GOT3 (cell line): Measurements from ENCODE around the gene SLC35F1.
"Not testable (repeated sequence)": the region's sequence is repeated elsewhere in the genome, so short reads cannot be mapped to it uniquely, and the experiment has no call there.

Experiments
- DNase-seq: peaks from one replicate; lab custom pipeline; 2025; ENCODE audit warnings: mixed read lengths; lab: John Stamatoyannopoulos, UW

Gene SLC35F1

GRCh38 chr6:117906958-117907600 is at the start of gene SLC35F1:
Gene SLC35F1, plus strand, starts transcription at chr6:117907264.
- no peak for DNase-seq

DNA sequence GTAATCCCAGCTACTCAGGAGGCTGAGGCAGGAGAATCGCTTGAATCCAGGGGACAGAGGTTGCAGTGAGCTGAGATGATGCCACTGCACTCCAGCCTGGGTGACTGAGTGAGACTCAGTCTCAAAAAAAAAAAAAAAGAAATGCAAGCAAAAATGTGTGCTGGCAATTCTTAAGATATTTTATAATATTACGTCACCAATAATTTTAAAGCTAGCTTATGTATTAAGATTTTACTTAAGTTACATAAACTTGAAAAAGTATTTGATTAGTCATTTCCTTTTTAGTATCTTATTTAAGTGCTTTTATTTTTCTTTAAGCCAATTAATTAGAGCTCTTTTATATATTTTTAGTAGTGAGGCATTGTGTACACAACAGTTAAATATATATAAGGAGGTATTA is 48.5 kb upstream of the SLC35F1 start:
- DNase-seq, result not testable (repeated sequence)

DNA sequence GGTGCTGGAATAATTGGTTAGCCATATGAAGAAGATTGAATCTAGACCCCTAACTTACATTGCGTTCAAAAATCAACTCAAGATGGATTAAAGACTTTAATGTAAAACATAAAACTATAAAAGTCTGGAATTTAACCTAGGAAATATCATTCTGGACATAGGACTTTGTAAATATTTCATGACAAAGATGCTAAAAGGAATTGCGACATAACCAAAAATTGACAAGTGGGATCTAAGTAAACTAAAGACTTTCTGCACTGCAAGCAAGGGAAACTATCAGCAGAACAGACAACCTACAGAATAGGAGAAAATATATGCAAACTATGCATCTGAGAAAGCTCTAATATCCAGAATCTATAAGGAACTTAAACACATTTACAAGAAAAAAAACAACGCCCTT is 45.5 kb upstream of the SLC35F1 start:
- no peak for DNase-seq

DNA sequence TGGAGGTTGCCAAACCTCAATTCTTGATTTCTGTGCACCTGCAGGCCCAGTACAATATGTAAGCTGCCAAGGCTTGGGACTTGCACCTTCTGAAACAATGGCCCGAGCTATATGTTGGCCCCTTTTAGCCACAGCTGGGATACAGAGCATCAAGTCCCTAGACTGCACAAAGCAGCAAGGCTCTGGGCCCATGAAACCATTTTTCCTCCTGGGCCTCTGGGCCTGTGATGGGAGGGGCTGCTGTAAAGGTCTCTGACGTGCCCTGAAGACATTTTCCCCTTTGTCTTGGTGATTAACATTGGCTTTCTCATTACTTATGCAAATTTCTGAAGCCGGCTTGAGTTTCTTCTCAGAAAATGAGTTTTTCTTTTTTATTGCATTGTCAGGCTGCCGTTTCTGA is 40.5 kb upstream of the SLC35F1 start:
- DNase-seq, result no peak

- no peak for DNase-seq
Observed at GRCh38 chr6:117870486-117871242, 36.4 kb upstream of the SLC35F1 start.

DNA sequence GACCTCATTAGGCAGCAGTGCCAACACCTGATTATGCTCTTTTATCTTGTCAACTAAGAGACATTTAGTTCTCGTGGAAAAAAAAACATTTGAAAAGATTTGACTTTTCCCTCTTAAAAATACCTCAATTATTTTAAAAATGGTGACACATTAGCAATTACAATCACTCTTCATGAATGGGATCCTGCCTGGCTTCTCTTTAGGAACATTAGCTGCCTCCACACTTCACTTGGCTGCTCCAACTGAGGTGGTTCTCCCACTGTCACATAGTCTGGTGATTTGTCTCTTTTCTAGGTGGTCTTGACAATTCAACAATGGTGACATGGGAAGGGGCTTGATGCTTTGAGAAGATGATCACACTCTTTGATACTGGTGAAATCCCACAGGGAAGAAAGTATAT is 26.2 kb upstream of the SLC35F1 start:
- no peak for DNase-seq

GRCh38 chr6:117890172-117890571 is 16.9 kb upstream of the SLC35F1 start:
- no peak for DNase-seq

DNA sequence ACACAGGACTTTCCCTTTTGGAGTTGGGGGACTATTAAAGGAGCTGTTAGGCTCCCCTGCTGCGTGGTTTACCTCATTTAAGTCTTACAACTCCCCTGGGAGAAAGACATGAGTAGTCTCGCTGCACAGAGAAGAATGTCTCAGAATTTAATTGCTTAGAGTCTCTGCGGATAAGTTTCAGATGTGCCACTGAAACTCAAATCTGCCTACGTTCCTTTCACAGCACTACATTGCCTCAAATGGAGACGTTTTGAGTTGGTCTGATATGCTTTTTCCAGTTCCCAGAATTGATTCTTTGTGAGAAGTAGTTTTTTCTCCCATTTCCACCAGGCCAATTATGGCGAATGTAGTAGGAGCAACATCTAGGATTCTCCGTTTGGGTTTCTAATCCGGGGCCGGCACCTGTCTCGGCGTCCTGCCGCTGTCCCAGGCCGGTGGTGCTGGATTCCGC is 532 bp upstream of the SLC35F1 start:
- DNase-seq, result no peak

GRCh38 chr6:117907601-117908245 is 659 bp downstream of the SLC35F1 start:
- no peak for DNase-seq

- DNase-seq, result no peak
Observed at GRCh38 chr6:117908246-117909068, 1.4 kb downstream of the SLC35F1 start.

GRCh38 chr6:117909638-117910037 is 2.6 kb downstream of the SLC35F1 start:
- DNase-seq, result no peak

GRCh38 chr6:117910549-117910948 is 3.5 kb downstream of the SLC35F1 start:
- no peak for DNase-seq

DNA sequence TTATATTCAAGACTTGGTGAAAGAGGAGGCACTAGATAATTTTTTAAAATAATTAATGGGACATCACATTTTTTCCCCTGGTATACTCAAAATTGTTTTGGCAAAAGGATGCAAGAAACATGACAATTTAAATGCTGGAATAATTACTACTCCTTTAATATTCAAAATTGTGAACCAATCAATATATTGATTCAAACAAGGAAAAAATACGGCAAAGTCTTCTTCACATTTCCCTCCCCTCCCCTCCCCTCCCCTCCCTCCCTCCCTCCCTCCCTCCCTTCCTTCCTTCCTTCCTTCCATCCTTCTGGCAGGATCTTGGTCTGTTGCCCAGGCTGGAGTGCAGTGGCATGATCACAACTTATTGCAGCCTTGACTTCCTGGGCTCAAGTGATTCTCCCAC is 4.1 kb downstream of the SLC35F1 start:
- DNase-seq, result no peak

GRCh38 chr6:117911660-117912059 is 4.6 kb downstream of the SLC35F1 start:
- no peak for DNase-seq

DNA sequence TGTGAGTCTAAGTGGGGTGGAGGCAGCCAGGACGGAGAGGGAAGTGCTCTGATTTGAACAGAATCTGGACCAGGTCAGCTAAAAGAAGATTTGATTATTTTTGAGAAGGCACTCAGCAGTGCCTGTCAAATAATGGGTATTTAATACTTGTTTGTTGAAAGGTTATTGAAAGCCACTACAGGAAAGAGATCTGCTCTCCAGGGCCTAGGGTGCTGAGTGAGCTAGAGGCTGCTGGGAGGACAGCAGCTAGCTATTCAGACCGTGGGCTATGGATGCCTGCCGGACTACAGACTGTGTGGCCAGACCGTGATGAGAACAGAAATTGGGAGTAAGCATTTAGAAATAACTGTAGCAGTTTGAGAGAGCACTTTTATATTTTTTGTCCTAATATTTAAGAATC is 8.8 kb downstream of the SLC35F1 start:
- DNase-seq, result no peak

- no peak for DNase-seq
Observed at GRCh38 chr6:117916483-117916882, 9.4 kb downstream of the SLC35F1 start.

DNA sequence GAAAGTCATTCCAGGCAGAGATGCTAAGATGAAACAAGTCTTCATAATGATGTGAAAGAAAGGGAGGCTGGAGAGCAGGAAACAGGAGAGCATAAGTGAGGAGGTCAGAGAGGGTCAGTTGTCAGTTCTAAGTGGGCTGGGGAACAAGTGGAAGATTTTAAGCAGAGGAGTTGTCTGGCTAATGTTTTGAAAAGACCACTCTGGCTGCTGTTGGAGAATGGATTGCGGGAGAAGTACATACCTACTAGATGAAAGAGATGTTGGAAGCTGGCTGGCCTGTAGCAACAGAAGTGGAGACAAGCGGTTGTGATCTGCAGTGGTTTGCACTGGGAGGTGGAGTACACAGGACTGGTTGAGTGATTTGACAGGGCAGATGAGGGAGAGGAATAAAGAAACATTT is 10.1 kb downstream of the SLC35F1 start:
- DNase-seq, result no peak

- no peak for DNase-seq
Observed at GRCh38 chr6:117918454-117918853, 11.4 kb downstream of the SLC35F1 start.

GRCh38 chr6:117919275-117919674 is 12.2 kb downstream of the SLC35F1 start:
- no peak for DNase-seq

- DNase-seq, result no peak
Observed at GRCh38 chr6:117919775-117920729, 13.0 kb downstream of the SLC35F1 start.

DNA sequence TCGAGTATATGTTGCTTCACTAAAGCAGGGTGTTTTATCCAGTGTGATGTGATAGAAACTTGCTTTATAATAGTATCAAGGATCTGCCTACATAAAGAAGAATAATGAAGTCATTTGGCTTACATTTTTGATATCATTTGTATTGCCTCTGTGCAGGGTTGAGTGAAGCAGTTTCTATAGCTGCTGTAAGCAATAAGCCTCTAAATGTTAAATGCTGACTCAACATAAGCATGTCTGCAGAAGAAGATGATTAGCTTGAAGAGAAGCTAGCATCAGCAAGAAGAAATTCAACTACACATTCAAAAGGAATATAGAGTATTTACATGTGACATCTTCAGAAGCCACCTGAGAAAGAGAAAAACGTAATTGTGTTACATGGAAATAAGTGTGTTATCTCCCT is 17.6 kb downstream of the SLC35F1 start:
- no peak for DNase-seq
